IPS-NIHi7 (cell line): ENCODE data around the gene GNLY.
A peak's percentile ranks its signal among the peaks of the same experiment; 100 is the strongest.

Source experiments
- DNase-seq: peaks from one replicate; pipeline ENCODE4 v3.0.0; 2012; ENCODE audit warnings: mixed read lengths; ENCODE audit errors: extremely low spot score

GNLY gene

DNA sequence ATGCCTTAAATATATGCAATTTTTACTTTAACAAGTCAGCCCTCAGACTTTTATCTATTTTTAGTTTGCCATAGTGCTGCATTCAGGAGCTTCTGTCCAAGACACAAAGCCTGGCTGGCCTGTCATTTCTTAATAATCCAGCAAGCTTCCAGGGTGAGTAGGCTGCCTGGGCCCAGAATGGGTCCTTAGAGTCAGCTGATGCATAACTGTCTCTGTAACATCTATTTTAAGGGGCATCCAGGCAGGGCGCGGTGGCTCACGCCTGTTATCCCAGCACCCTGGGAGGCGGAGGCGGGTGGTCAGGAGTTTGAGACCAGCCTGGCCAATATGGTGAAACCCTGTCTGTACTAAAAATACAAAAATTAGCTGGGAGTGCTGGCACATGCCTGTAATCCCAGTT lies 11.8 kb upstream of the GNLY start:
- no peak for DNase-seq

DNA sequence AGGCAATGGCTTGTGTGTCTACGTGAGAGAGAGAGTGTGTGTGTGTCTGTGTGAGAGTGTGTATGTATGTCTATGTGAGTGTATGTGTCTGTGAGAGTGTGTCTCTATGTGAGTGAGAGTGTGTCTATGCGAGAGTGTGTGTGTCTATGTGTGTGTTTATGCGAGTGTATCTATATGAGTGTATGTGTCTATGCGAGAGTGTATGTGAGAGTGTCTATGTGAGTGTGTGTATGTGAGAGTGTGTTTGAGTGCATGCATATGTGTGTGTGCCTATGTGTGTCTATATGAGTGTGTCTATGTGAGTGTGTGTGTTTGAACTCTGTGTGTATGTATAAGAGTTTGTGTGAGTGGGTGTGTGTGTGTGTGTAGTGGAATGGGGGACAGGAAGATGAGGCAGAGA lies 9.8 kb upstream of the GNLY start:
- DNase-seq = no peak

DNA sequence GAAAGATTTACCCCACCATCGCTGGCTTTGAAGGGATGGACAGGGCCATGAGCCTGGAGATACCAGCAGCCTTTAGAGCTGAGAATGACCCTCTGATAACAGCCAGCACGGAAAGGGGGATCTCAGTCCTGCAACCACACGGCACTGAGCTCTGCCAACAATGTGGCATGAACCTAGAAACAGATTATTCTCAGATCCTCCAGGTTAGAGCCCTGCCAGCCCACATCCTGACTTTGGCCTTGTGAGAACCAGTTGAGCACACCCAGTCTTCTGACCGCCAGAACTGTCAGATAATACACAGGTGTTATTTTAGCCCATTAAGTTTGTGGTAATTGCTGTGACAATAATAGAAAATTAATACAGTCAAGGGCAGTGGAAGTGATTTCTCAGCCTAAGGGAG lies 9.4 kb upstream of the GNLY start:
- no peak for DNase-seq

DNA sequence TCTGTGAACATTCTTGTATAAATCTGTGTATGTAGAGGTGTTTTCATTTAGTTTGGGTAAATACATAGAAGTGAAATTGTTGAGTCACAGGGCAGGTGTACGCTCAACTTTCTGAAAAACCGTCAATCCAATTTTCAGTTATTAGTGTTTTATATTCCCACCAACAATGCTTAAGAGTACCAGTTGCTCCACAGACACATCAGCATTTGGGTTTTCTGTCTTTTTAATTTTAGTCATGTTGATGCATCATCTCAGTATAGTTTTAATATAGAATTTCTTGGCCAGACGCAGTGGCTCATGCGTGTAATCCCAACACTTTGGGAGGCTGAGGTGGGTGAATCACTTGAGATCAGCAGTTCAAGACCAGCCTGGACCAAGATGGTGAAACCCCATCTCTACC lies 3.2 kb upstream of the GNLY start:
- DNase-seq = no peak

DNA sequence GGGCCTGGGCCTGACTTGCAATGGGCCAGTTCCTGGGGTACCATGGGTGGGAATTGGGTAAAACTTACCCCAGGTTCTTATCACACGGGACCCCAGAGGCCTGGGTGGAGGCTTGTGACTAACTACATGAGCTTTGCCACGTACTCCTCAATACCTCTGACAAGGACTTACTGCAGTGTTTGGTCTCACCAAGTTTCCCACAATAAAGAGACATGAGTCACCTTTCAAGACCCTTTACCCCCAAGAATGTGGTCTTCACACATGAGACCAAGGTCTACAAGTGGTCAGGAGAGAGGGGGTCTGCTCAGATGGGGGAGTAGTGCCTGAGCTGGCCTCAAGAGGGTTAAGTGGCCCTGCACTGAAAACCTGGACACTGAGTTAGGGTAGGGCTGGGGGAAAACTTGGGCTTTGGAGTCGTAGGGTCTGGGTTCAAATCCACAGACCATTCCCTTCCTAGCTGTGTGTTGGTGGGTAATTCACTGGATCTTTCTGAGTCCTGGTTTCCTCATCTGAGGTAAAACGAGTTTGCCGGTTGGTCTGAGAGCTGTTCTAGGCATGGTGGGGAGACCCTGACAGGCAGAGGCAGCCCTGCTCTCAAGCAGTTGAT lies 2.0 kb upstream of the GNLY start:
- DNase-seq = no peak

DNA sequence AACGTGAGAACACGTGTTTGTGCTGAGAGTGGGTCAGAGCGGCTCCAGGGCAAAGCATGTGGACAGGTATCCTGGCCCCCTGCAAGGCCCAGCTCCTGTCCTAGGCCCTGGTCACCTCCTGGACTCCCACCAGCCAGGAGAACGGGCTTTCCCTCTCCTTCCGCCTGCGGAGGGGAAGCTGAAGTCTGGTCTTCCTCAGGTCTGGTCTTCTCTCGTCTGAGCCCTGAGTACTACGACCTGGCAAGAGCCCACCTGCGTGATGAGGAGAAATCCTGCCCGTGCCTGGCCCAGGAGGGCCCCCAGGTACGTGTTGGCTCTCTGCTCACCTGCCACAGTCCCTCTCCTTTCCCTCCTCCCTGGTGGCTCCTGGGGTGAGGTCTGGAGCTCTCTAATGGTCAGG lies 963 bp downstream of the GNLY start:
- no peak for DNase-seq

DNA sequence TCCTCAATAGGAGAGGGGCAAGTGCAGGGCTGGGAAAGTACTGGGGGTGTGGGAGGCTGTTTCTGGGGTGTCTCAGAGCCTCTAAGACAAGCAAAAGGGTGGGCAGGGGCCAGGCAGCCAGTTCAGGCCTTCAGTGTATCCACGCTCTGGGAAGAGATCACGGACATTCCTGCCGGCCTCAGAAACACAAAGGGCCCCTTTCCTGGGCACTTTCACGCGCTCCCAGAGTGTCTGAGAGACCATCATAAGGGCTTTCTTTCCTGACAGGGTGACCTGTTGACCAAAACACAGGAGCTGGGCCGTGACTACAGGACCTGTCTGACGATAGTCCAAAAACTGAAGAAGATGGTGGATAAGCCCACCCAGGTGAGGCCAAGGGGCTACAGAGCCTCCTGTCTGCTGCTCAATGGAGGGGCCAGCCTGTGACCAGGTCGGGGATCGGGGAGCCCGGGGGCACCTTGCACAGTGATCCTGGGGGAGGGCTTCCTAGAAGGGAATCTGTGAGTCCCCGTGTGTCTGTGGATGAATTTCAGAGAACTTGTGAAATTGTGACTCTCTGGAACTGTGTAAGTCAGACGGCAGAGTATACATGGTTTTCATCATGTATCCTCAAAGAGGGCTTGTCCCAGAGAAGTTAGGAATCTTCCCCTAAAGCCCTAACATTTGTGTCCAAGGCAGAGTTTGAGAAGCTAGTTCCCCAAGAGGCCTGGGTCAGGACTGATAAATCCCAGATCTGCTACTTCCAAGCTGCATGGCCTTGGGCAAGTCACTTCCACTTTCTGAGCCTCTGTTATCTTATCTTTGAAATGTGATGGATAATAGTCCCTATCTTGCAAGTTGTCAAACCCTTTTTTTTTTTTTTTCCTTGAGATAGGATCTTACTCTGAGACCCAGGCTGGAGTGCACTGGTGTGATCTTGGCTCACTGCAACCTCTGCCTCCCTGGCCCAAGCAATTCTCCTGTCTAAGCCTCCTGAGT lies 1.8 kb downstream of the GNLY start:
- no peak for DNase-seq

DNA sequence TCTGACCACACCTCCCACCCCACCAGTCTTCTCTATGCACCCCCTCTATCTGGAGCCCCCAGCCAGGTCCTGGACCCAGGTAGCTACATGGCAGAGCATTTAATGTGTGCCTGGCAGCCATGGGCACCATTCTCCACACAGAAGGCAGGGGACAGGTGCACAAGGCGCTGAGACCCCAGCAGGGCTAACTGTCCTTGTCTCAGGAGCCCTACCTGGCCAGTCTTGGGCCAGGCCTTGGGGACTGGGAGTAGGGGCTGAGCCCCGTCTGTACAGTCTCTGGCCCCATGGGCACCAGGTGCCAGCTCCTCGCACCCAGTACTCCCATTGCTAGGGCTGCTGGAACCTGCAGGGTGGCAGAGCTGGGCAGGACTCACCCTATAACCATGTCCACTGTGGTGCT lies 2.9 kb downstream of the GNLY start:
- DNase-seq = no peak

DNA sequence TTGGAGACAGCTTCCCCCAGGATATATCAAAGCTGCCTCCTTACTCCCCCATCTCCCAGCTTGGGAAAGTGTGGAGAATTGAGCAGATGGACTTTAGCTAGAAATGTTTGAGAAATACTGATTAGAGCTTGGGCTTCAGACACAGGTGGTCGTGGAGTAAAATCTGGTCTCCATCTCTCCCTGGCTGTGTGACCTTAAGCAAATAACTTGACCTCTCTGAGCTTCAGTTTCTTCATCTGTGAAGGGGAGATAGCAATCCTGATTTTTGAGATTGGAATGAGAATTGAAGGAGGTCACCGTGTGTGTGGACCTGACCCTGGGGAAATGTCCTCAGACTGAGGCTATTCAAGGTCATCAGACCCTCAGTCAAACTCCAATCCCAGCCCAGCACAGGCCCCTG lies 3.6 kb downstream of the GNLY start:
- no peak for DNase-seq

DNA sequence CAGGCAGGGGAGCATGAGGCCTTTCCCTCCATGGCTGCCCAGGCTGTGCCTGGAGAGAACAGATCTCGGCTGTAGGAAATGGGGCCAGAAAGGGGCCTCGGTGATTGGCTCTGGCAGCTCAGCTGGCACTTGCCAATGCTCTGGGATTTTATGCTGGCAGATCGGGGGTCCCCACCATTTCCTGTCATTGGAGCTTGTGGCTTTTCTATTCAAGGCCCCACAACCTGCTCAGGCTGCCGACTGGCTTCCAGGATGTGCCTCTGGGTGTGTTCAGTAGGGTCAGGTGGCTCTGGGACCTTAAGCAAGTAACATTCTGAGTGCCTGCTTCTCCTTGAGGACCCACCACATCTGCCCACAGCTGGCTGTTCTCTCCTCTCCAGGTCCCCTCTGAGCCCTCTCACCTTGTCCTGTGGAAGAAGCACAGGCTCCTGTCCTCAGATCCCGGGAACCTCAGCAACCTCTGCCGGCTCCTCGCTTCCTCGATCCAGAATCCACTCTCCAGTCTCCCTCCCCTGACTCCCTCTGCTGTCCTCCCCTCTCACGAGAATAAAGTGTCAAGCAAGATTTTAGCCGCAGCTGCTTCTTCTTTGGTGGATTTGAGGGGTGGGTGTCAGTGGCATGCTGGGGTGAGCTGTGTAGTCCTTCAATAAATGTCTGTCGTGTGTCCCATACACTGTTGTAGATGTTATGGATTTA lies 4.2 kb downstream of the GNLY start:
- no peak for DNase-seq

DNA sequence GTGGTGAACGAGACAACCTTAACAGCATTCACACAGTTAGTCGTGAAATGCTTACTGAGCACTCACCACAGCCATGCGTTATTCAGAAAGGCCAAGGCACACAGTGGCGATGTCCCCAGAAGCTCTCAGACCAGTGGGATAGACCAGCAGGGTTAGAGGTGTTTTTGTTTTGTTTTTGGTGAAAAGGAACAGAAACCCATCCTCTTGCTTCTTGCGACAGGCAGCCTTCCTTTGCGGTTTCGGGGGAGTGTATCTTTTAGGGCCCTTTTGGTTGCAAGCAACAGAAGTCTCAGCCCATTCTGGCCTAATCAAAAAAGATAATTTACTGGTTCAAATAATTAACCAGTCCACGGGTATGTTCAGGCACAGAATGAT lies 4.7 kb downstream of the GNLY start:
- DNase-seq = no peak

DNA sequence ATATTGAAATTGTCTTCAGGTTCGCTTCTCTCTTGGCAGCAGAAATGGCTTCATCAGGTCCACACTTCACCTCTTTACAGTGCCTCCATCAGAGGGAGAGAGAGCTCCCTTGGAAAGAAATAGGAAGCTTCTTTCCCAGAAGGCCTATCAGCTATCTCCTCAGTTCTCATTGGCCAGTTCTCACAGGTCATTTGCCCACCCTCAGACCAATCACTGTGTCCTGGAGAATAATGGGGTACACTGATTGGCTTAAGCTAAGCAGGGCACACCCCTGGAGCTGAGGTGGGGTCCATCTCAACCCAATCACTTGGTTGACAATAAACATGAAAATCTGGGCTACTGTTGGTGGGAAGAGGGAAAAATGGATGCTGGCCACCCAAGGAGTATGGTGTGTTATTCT lies 5.2 kb downstream of the GNLY start:
- no peak for DNase-seq

DNA sequence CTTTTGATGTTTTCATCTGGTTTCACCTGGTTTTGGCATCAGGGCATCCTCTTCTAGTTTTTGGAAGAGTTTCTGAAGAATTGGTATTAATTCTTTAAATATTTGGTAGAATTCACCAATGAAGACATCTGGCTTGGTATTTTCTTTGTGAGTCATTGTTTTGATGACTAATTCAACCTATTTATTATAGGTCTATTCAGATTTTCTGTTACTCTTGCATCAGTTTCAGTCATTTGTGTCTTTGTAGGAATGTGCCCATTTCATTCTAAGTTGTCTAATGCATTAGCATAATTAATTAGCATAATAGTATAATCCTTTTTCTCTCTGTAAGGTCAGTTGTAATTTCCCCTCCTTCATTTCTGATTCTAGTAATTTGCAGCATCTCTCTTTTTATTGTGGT lies 8.0 kb downstream of the GNLY start:
- DNase-seq = no peak

DNA sequence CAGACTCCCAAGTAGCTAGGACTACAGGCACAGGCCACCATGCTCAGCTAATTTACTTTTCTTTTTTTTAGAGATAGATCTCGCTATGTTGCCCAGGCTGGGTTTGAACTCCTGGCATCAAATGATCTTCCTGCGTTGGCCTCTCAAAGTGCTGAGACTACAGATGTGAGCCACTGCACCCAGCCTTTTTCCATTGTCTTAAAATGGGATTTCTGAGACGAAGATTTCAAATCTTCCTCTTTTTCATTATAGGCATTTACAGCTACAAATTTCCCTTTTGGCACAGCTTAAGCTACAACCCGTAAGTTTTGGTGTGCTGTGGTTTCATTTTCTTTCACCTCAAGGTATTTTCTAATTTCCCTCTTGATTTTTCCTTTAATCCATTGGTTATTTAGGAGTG lies 8.6 kb downstream of the GNLY start:
- DNase-seq = no peak

DNA sequence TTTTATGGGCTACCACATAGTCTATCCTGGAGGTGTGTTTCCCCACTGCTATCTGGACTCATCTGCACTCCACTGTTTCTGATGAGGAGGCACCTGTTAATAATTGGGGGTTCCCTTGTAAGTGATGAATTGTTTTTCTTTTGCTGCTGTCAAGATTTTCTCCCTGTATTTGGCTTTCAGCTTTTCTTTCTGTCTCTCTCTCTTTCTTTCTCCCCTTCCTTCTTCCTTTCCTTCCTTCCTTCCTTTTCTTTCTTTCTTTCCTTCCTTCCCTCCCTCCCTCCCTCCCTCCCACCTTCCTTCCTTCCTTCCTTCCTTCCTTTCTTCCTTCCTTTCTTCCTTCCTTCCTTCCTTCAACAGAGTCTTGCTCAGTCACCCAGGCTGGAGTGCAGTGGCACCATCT lies 9.2 kb downstream of the GNLY start:
- no peak for DNase-seq

DNA sequence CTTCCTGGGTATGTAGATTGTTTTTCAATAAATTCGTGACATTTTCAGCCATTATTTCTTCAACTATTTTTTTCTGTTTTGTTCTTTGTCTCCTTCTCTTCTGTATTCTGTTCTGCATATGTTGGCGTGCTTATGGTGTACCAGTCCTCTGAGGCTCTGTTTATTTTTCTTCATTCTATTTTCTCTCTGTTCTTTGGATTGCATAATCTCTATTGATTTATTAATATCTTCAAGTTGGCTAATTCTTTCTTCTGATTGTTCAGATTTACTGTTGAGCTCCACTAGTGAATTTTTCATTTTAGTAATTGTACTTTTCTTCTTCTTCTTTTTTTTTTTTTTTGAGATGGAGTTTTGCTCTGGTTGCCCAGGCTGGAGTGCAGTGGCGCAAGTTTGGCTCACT lies 9.9 kb downstream of the GNLY start:
- DNase-seq = no peak

DNA sequence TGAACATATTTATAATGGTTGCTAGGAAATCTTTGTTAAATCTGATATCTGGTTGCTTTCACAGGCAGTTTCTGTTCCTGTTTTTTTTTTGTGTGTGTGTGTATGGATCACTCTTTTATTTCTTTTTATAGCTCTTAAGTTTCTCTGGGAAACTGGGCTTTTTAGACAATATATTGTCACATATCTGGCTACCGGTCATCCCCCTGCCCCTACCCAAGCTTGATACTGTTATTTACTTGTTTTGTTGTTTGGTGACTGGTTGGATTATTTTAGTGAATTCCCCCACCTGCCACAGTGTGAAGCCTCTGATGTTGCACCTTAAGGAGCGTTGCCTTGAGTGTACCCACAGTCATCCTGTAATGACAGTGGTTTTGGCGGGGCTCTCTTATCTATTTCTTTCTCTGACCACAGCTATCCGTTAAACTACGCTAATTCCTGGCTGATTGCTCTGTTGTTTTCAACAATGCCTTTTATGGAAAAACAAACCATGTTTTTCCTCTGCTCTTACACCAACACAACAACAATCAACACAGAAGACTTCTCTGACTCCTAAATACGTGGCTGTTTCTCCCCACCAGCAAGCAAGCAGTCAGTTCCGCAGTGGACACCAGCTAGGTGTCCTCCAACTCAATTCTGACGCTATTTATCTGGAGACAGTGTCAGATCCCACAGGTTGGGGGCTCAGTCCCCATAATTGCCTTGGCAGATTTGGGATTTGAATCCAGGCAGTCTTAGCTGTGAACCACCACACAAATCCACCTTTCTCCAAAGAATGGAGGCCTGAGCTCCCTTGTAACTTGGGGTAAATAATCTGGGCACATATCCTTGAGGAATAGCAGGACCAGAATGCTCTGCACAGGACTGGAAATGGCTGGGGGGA lies 10.9 kb downstream of the GNLY start:
- peak; percentile 9 for DNase-seq

DNA sequence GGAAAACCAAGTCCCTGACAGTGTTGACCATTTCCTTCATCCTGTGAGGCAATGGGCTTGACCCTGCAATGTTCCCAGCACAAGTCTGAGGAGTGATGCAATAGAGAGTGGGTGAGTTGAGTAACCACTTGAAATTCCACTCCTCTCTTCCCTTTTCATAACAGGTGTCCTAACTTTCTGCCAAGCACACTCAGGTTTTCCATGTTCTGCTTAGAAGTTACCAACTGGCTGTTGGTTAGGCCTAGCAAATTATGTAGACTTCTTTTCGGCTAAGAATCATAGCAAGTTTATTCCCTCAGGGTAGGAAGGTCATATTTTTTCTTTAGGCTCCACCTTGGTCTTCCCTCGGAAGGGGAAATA lies 11.5 kb downstream of the GNLY start:
- peak; percentile 16 for DNase-seq

DNA sequence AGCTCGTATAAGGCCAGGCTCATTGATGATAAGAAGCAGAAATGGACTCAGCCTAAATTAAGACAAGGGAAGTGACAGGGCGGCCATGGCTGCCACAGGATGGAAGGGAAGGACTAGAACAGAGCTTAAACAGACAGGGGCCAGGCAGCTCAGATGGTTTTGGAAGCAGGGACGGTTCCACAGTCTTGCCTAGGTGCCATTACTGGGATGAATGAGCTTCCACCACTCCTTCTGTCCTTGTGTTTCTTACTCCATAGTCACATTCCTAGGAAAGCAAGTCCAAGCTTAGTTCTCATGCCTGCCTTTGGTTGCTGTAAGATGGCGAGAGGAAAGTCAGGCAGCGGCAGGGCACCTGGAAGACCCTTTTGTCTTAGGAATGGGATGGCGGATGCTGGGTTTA lies 11.9 kb downstream of the GNLY start:
- DNase-seq = peak; percentile 6

DNA sequence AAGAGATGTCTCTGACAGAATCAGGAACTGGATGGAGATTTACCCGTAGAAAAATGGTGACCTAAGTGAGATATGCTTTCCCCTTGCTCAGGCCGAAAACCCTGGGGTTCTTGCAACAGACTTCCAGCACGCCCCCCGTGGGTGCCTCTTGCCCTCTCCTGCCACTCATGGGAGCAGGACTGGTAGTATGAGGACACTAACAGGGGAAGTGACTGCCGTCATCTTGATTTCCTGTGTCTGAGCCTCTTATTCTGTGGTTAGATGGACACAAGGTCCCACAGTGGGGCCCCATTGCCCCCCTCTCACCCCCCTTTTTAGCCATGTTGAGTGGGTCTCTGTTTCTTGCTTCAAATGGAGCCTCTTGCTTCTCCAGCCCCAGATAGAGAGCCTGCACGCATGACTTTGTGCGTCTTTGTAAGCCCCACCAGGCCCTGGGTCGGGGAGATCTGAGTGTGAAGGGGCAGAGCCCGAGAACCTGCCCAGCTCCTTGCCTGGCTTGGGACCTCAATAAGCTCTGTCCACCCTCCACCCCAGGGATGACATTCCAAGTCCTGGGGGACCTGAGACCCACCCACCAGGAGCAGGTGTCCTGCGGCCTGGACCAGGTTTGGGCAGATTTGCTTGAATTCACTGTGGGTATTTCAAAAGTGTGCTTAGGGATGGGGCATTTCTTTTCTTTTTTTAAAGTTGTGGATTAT lies 12.6 kb downstream of the GNLY start:
- no peak for DNase-seq

DNA sequence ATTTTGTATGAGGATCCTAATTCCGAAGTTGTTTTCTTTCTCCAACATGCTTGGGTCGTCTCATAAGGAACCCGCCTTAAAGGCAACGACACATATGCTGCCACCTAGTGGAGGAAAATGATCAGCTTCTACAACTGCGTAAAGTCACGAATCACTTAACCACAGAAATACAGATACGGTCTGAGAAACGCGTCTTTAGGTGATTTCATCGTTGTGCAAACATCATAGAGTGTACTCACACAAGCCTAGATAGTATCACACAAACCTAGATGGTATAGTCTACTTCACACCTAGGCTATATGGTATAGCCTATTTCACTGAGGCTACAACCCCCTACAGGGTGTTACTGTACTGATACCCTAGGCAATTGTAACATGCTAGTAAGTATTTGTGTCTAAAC lies 13.1 kb downstream of the GNLY start:
- peak; percentile 80 for DNase-seq
